ENCODE measurements around the gene METTL15. TPM values are rescaled to one million over a fixed set of nuclear protein-coding genes. Genes with fewer than 3 reads are reported as not detected.
"Not testable (repeated sequence)": the region's sequence is repeated elsewhere in the genome, so short reads cannot be mapped to it uniquely, and the experiment has no call there.

Gene METTL15
- total RNA-seq, 1 donor from 2014 or later = 14.7 TPM

DNA sequence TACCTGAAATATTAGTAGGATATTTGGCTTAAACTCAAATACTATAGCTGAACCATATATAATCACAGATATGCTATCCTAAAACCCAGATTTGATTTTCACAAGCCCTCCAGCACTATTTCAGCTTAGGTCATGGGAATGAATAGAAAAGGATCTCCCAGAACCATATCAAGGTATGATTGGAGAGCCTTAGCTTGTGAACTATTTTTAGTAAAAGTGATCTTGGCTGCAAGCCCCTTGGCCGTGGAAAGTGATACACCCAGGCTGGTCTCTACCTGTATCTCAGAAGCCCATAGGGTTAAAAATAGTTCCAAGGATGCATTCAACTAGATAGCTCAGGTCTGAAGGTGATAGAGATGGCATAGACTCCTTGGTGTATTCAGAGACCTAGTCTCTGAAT, 9.9 kb upstream of the METTL15 start:
- no peaks in the 10 kb centered on the region for H3K36me3 ChIP-seq
- no peak for TF ChIP-seq POLR2A (IDR thresholded peaks at IDR 0.05)
- no peak for TF ChIP-seq CTCF (IDR thresholded peaks at IDR 0.05)
- TF ChIP-seq POLR2AphosphoS5 (IDR thresholded peaks at IDR 0.05; ENCODE audit: insufficient read depth in 1 of 2, low read depth in 1 of 2) = no peak
- no peak overlapping the region for H3K4me3 ChIP-seq
- intact Hi-C loops (cut with DNase I) = no loop called here
- DNase-seq (ENCODE audit: extremely low spot score in 2 of 2) = no peak
- no peak overlapping the region for H3K27ac ChIP-seq
- no peaks in the 10 kb centered on the region for H3K4me1 ChIP-seq
- no peaks in the 10 kb centered on the region for H3K9me3 ChIP-seq
- H3K27me3 ChIP-seq = no peaks in the 10 kb centered on the region

DNA sequence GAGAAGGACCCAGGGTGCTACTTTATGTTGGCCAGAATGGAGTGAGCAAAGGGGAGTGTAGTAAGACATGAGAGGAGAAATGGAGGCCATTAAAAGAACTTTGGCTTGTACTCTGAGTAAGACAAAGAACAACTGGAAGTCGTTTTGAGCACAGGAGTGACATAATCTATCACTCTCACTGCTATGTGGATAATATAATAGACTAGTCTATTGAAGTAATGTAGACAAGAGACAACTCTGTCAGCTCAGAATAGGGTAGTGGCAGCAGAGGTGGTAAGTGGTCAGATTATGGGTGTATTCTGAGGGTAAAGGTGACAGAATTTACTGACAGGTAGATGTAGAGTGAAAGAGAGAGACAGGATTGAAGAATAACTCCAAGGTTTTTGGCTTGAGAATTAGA, 8.5 kb upstream of the METTL15 start:
- H3K4me3 ChIP-seq = no peak overlapping the region
- TF ChIP-seq POLR2A (IDR thresholded peaks at IDR 0.05) (no peak), POLR2AphosphoS5 (IDR thresholded peaks at IDR 0.05; ENCODE audit: insufficient read depth in 1 of 2, low read depth in 1 of 2) (no peak), CTCF (IDR thresholded peaks at IDR 0.05) (no peak)
- DNase-seq (ENCODE audit: extremely low spot score in 2 of 2) = no peak
- H3K4me1 ChIP-seq = no peaks in the 10 kb centered on the region
- intact Hi-C loops (cut with DNase I) = loop anchor here (10.0 kb wide), 1 partner anchor 585 kb away; no protein-coding TSS in a partner anchor
- no peaks in the 10 kb centered on the region for H3K36me3 ChIP-seq
- H3K27ac ChIP-seq = no peak overlapping the region
- no peaks in the 10 kb centered on the region for H3K27me3 ChIP-seq
- H3K9me3 ChIP-seq = no peaks in the 10 kb centered on the region

DNA sequence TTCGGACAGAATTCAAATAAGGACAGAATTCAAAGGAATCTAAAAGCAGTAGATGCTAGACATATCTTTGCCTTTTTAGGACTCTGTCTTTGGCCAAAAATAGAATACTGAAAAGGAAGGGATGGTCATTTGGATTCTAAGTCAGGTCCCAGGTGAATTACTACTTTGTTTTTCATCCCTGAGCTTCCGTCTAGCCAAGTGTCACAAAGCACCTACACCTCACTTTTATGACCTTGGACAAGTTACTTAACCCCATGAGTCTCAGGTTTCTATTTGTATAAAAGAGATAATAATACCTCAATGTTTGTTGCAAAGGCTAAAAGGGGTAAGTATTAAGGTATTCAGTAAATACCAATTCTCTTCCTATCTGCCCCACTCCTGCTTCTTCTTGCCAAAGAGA, 7.5 kb upstream of the METTL15 start:
- intact Hi-C loops (cut with DNase I) = loop anchor here (10.0 kb wide), 1 partner anchor 586 kb away; no protein-coding TSS in a partner anchor

DNA sequence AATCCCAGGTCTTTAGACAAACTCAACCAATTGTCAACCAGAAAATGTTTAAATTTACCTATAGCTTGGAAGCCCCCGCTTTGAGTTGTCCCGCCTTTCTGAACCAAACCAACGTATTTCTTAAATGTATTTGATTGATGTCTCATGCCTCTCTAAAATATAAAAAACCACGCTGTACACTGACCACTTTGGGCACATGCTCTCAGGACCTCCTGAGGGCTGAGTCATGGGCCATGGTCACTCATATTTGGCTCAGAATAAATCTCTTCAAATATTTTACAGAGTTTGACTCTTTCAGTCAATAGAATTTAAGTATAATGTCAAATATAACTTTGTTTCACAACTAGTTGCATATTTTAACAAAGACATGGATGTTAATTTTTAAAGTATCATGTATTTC, 5.9 kb upstream of the METTL15 start:
- not testable (repeated sequence) for H3K4me3 ChIP-seq; H3K9me3 ChIP-seq; H3K27ac ChIP-seq; DNase-seq (ENCODE audit: extremely low spot score in 2 of 2); H3K36me3 ChIP-seq; H3K27me3 ChIP-seq; H3K4me1 ChIP-seq
- intact Hi-C loops (cut with DNase I) = loop anchor here (10.0 kb wide), 1 partner anchor 587 kb away; no protein-coding TSS in a partner anchor

More for the DNA sequence above, 7.5 kb upstream of the METTL15 start:
- Histone ChIP-seq H3K27ac (no peak overlapping the region), H3K27me3 (no peaks in the 10 kb centered on the region), H3K36me3 (no peaks in the 10 kb centered on the region), H3K4me3 (no peak overlapping the region), H3K9me3 (no peaks in the 10 kb centered on the region), H3K4me1 (no peaks in the 10 kb centered on the region)
- no peak for TF ChIP-seq POLR2A (IDR thresholded peaks at IDR 0.05)
- TF ChIP-seq CTCF (IDR thresholded peaks at IDR 0.05) = no peak
- no peak for TF ChIP-seq POLR2AphosphoS5 (IDR thresholded peaks at IDR 0.05; ENCODE audit: insufficient read depth in 1 of 2, low read depth in 1 of 2)
- no peak for DNase-seq (ENCODE audit: extremely low spot score in 2 of 2)

GRCh38 chr11:28104425-28104824, 3.8 kb upstream of the METTL15 start:
- intact Hi-C loops (cut with DNase I) = loop anchor here (10.0 kb wide), 1 partner anchor 590 kb away; no protein-coding TSS in a partner anchor
- H3K36me3 ChIP-seq = no peaks in the 10 kb centered on the region
- H3K27me3 ChIP-seq = no peaks in the 10 kb centered on the region
- TF ChIP-seq POLR2A (IDR thresholded peaks at IDR 0.05) (no peak), POLR2AphosphoS5 (IDR thresholded peaks at IDR 0.05; ENCODE audit: insufficient read depth in 1 of 2, low read depth in 1 of 2) (no peak), CTCF (IDR thresholded peaks at IDR 0.05) (no peak)
- no peaks in the 10 kb centered on the region for H3K9me3 ChIP-seq
- no peak for DNase-seq (ENCODE audit: extremely low spot score in 2 of 2)
- H3K4me1 ChIP-seq = peaks cover 15% of the 10 kb centered on the region
- H3K27ac ChIP-seq = no peak overlapping the region
- H3K4me3 ChIP-seq = no peak overlapping the region

Measured in vagina (tissue), 2 donors.